Stimulated activated CD4-positive, alpha-beta T cell treated with anti-CD3 and anti-CD28 coated beads, Interleukin-15, amount 100 ng/mL, for 24 hours (primary cell): ENCODE measurements around the gene SHISA5.
"Not testable (repeated sequence)": the region's sequence is repeated elsewhere in the genome, so short reads cannot be mapped to it uniquely, and the experiment has no call there.

Source experiments
- DNase-seq: peaks from one replicate; pipeline ENCODE4 v3.0.0-alpha.2; 2020

The SHISA5 gene

GRCh38 chr3:48518638-48519276, 14.8 kb upstream of the SHISA5 start:
- DNase-seq, result no peak

DNA sequence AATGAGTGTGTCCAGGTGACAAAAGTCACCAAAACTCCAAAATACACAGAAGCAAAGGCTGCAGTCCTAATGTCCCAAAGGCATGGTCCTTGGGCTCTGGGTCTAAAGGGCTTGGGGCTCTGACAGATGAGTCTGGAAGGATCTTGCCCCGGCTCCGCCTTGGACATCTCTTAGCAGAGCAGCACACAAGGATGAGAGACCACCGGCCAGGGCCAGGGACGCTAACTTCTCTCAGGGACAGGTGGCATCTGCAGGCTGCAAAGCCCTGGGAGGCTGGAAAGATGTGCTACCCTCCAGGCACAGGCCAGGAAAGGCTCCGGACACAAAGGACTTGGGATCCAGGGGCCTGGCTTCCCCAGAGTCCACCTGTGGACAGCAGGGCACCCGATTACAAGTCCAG, 14.1 kb upstream of the SHISA5 start:
- no peak for DNase-seq

GRCh38 chr3:48516571-48516970, 12.6 kb upstream of the SHISA5 start:
- DNase-seq, result no peak

DNA sequence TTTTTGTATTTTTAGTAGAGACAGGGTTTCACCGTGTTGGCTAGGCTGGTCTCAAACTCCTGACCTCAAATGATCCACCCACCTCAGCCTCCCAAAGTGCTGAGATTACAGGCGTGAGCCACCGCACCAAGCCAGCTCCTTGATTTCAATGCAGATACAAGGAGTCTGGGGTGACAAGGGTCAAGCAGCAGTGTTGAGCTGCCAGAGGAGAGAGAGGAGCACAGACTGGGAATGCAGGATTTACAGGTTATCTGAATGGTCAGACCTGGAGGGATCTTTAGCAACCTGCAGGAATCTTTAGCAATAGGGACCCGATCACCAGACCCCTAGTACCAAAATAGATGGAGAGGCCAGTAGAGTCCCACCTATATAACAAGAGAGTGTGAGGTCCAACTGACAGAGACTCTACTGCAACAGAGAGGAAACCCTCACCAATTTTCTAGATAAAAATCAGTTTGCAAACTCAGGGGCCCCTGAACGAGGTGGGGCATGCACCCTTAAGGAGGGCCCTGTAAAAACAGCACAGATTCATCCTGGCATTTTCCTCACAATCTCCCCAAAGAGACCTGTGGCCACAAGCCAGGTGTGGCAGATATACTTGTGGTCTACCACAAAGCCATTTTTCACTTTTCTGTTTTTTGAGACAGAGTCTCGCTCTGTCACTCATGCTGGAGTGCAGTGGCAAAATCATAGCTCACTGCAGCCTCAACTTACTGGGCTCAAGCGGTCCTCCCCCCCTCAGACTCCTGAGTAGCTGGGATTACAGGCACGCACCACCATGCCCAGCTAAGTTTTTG, 10.7 kb upstream of the SHISA5 start:
- DNase-seq, result no peak

GRCh38 chr3:48511551-48511950, 7.6 kb upstream of the SHISA5 start:
- DNase-seq, result no peak

DNA sequence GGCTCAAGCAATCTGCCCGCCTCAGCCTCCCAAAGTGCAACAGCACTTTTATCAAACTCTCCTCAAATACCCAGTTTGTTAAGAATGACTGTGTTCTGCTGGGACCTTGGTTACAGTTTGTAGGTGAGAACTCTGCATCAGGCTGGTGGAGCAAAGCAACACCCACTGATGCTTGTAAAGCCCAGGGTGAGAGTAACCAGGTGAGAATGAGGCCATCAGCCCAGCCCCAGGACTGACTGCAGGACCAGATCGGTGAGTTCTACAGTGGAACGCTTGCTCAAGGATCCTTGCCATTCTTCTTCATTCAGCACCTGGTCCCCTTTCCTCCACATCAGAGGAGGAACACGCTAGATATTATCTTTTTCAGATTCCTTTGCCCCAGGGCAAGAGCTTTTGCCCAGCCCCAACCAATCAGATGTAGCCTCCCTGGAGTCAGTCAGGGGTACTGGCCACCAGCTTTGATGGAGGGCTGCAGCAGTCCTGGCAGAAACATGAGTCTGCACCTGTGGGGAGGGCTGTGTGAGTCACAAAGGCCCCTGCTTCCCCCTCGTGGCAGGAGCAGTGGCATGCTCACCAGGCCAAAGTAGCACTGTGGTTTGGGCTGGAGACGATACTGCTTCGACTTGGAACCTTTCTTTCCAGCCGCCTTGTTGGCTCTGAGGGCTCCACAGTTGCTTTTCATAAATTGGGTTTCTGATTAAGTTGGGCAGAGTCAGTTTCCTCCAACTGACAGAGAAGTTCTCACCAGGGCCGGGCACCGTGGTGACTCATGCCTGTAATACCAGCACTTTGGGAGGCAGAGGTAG, 3.5 kb upstream of the SHISA5 start:
- DNase-seq, result peak; percentile 79

GRCh38 chr3:48505968-48506504, 2.1 kb upstream of the SHISA5 start:
- DNase-seq, result no peak

DNA sequence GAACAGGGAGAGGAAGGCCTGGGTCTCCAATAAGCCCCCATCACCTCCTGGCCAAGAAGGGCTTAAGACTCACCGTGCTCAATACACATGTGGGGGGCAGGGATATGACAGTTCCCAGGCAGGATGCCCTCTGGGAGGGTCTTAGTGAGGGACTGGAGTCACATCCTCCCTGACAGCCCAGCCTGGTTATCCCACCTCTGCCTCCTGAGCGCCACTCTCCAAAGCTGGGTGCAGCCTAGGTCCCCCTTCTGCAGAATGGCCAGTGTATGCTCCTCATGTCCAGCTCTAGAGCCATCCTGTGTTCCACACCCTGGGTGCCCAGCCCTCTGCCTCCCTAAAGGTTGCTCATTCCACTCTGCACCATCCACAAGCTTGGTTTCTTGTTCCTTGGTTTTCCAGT, 1.2 kb upstream of the SHISA5 start:
- no peak for DNase-seq

DNA sequence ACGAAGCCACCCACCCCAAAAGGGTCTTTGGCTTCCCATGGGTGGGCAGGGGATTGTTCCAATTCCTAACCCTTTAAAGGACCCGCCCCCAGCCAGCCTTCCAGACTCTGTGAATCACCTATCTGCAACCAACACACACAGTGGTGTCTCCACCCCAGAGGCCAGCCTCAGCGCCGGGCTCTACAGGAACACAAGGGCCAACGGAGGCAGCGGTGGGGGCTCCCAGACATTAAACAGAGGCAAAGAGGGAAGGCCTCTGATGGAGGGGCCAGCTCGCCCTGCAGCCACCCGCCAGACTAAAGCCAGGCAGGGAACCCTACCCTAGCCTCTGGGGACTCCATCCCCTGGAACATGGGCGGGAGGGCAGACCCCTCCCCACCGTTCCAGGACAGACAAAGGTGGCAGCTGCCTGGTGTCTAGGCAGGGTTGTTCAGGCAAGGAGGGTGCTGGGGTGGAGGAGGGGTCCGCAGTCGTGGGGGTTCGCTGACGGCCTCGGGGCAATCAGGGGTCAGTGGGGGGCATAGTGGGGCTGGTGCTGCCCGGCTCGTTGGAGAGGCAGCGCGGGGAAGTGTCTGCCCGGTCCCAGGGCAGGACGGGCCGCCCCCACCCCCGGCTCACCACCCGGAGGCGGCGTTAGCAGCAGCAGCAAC, 448 bp downstream of the SHISA5 start:
- DNase-seq, result no peak

DNA sequence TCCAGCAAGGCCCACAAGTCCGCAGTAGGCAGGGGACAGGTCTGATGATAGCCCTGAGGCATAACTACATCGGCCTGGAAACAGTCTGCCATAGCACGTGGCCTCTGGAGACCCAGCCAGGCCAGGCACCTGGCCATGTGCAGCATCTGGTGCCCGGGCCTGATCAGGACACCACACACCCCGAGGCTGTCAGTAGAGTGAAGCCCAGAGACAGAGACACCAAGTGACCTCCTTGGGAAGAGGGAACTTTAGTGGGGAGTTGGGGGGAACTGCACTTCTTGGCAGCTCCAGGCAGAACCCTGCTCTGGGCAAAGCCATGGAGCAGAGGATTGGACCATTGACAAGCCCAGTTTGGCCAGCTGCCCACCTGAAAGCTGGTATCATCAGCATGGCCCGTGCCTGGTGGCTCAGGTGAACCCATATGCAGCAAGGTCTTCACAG, 1.2 kb downstream of the SHISA5 start:
- DNase-seq, result no peak

GRCh38 chr3:48502121-48502520, 1.9 kb downstream of the SHISA5 start:
- DNase-seq, result no peak

- no peak for DNase-seq
These were observed 2.8 kb downstream of the SHISA5 start for GRCh38 chr3:48501196-48501595.

GRCh38 chr3:48500656-48501055, 3.3 kb downstream of the SHISA5 start:
- no peak for DNase-seq

GRCh38 chr3:48493203-48493501, 10.8 kb downstream of the SHISA5 start:
- no peak for DNase-seq

DNA sequence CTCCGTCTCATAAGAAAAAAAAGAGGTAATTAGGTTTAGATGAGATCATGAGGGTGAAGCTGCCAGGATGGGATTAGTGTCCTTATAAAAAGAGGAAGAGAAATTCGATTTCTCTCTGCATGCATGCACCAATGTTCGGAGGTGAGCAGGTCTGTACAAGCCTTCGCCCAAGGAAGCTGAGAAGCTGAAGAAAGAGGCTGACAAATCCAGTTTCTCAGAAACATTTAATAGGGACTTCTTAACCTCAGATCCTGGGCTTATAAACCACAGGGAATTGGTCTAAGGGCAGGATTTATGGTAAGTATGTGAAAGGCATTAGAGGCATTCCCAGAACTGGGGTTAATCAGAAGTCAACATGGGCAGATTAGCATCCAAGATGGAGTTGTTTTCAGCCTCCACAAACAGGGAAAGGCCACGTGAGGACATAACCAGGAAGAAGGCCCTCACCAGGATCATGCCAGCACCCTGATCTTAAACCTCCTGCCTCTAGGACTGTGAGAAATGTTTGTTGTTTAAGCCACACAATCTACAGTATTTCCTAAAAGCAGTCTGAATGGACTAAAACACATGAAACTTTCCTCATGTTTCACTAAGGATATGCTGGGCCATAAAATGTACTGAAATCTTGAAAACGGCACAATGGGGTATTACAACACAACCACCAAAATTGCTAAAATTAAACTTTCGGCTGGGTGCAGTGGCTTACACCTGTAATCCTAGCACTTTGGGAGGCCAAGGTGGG, 11.3 kb downstream of the SHISA5 start:
- no peak for DNase-seq

- no peak for DNase-seq
These were observed 17.0 kb downstream of the SHISA5 start for GRCh38 chr3:48486952-48487351.

- not testable (repeated sequence) for DNase-seq
These were observed 21.2 kb downstream of the SHISA5 start for GRCh38 chr3:48482822-48483221.

GRCh38 chr3:48480891-48481290, 23.1 kb downstream of the SHISA5 start:
- not testable (repeated sequence) for DNase-seq

- peak; percentile 52 for DNase-seq
These were observed 25.1 kb downstream of the SHISA5 start for GRCh38 chr3:48478626-48479555.

- DNase-seq, result no peak
These were observed 25.9 kb downstream of the SHISA5 start for GRCh38 chr3:48477959-48478520.
